IMR-90 (cell line): Measurements from ENCODE around the gene KRTAP4-8. TPM values are rescaled to one million over a fixed set of nuclear protein-coding genes. Genes with fewer than 3 reads are reported as not detected.
"Not testable (repeated sequence)": the region's sequence is repeated elsewhere in the genome, so short reads cannot be mapped to it uniquely, and the experiment has no call there.

Experiments used
- ATAC-seq: fragments of 200-7000 bp; cut with Tn5 transposase; 2 replicates; pipeline ENCODE4 v1.9.1; 2020; ENCODE audit warnings: low read depth, mild to moderate bottlenecking, moderate library complexity
- BruUV-seq: library from RNA; stranded (reverse); fragments of 400-500 nt; replicated peaks from 2 replicates; lab custom pipeline; 2021; lab: Mats Ljungman, UMichigan
- CTCF ChIA-PET: fragments of 300-600 bp; formaldehyde crosslinking; extraction: SDS; loops from one replicate; lab custom pipeline; 2021; ENCODE audit warnings: antibody characterized with exemption; lab: Yijun Ruan, JAX
- POLR2A ChIA-PET: fragments of 300-600 bp; sonication (Branson Sonifier 250); formaldehyde crosslinking; loops from one replicate; lab custom pipeline; 2022; ENCODE audit warnings: antibody characterized with exemption; ENCODE audit not compliant: unreplicated experiment; lab: Charles Lee
- DNase-seq: peaks from one replicate; pipeline ENCODE4 v3.0.0; 2013
- H2AFZ ChIP-seq: replicated peaks from 2 replicates; pipeline ENCODE3; 2013; ENCODE audit warnings: low read length, mild to moderate bottlenecking; ENCODE audit not compliant: poor library complexity
- H2AK5ac ChIP-seq: 2 replicates; pipeline ENCODE4 v1.6.1; 2013; ENCODE audit warnings: low read depth, low read length, inconsistent platforms
- H2AK9ac ChIP-seq: replicated peaks from 2 replicates; pipeline ENCODE3; 2013; ENCODE audit warnings: mild to moderate bottlenecking, low read depth, low read length, moderate library complexity; ENCODE audit not compliant: poor library complexity
- H2BK120ac ChIP-seq: 2 replicates; pipeline ENCODE4 v1.6.1; 2013; ENCODE audit warnings: low read depth, low read length, inconsistent platforms
- H2BK15ac ChIP-seq: 3 replicates; pipeline ENCODE4 v1.6.1; 2013; ENCODE audit warnings: low read depth, low read length, inconsistent platforms
- H2BK20ac ChIP-seq: 2 replicates; pipeline ENCODE4 v1.6.1; 2013; ENCODE audit warnings: low read depth, mild to moderate bottlenecking, inconsistent platforms, low read length, moderate library complexity
- H2BK5ac ChIP-seq: 2 replicates; pipeline ENCODE4 v1.6.1; 2013; ENCODE audit warnings: mild to moderate bottlenecking, low read depth, low read length, inconsistent platforms; ENCODE audit not compliant: poor library complexity, severe bottlenecking
- H3K14ac ChIP-seq: replicated peaks from 2 replicates; pipeline ENCODE4 v1.6.1; 2013; ENCODE audit warnings: low read depth, low read length, inconsistent platforms
- H3K18ac ChIP-seq: 2 replicates; pipeline ENCODE4 v1.6.1; 2013; ENCODE audit warnings: low read depth, low read length, control low read depth
- H3K23ac ChIP-seq: 2 replicates; pipeline ENCODE4 v1.6.1; 2013; ENCODE audit warnings: low read depth, low read length, inconsistent platforms
- H3K27ac ChIP-seq: 2 replicates; pipeline ENCODE4 v1.5.1; 2013; ENCODE audit warnings: mild to moderate bottlenecking, control low read depth, low read length; ENCODE audit not compliant: insufficient read depth
- H3K27me3 ChIP-seq: 2 replicates; pipeline ENCODE4 v1.6.1; 2013; ENCODE audit warnings: low read length; ENCODE audit not compliant: control insufficient read depth, insufficient read depth
- H3K36me3 ChIP-seq: 2 replicates; pipeline ENCODE4 v1.6.1; 2013; ENCODE audit warnings: low read length, mixed read lengths; ENCODE audit not compliant: control insufficient read depth, insufficient read depth
- H3K4ac ChIP-seq: 2 replicates; pipeline ENCODE4 v1.6.1; 2013; ENCODE audit warnings: low read depth, low read length, inconsistent platforms
- H3K4me1 ChIP-seq: 2 replicates; pipeline ENCODE4 v1.6.1; 2013; ENCODE audit warnings: low read length, mixed read lengths; ENCODE audit not compliant: control insufficient read depth, insufficient read depth
- H3K4me2 ChIP-seq: 2 replicates; pipeline ENCODE4 v1.6.1; 2013; ENCODE audit warnings: low read depth, mild to moderate bottlenecking, control low read depth, low read length, moderate library complexity
- H3K4me3 ChIP-seq: 2 replicates; pipeline ENCODE4 v1.5.1; 2013; ENCODE audit warnings: low read depth, mild to moderate bottlenecking, control low read depth, low read length, moderate library complexity; ENCODE audit not compliant: insufficient read depth
- H3K56ac ChIP-seq: 2 replicates; pipeline ENCODE4 v1.6.1; 2013; ENCODE audit warnings: low read length, inconsistent platforms; ENCODE audit not compliant: insufficient read depth; ENCODE audit errors: extremely low read depth
- H3K79me1 ChIP-seq, 2 experiments: 2 replicates each; pipeline ENCODE4 v1.6.1; 2013; ENCODE audit warnings: low read length in 2 of 2, inconsistent platforms in 1 of 2, low read depth in 1 of 2
- H3K9ac ChIP-seq: 2 replicates; pipeline ENCODE4 v1.6.1; 2013; ENCODE audit warnings: low read depth, low read length, control low read depth
- H3K9me1 ChIP-seq: 2 replicates; pipeline ENCODE4 v1.6.1; 2013; ENCODE audit warnings: low read length, inconsistent platforms; ENCODE audit not compliant: insufficient read depth
- H3K9me3 ChIP-seq: 2 replicates; pipeline ENCODE4 v1.6.1; 2013; ENCODE audit warnings: low read length; ENCODE audit not compliant: control insufficient read depth, insufficient read depth
- H4K20me1 ChIP-seq: 2 replicates; pipeline ENCODE4 v1.6.1; 2013; ENCODE audit warnings: low read length, inconsistent platforms; ENCODE audit not compliant: insufficient read depth
- H4K5ac ChIP-seq: 2 replicates; pipeline ENCODE4 v1.6.1; 2013; ENCODE audit warnings: mild to moderate bottlenecking, low read depth, low read length, control low read depth
- H4K8ac ChIP-seq, 2 experiments: 2 replicates each; pipeline ENCODE4 v1.6.1; 2013; ENCODE audit warnings: low read depth in 2 of 2, low read length in 2 of 2, control low read depth in 1 of 2, inconsistent platforms in 1 of 2
- H4K91ac ChIP-seq: 2 replicates; pipeline ENCODE4 v1.6.1; 2013; ENCODE audit warnings: low read depth, low read length, inconsistent platforms; ENCODE audit not compliant: insufficient read depth
- WGBS, 2 experiments: methylation state at CpG; one replicate each; pipeline versions ENCODE4 v1.1.5 to v1.1.7; 2013; ENCODE audit warnings: missing lambda C conversion rate in 2 of 2; ENCODE audit not compliant: insufficient read length in 1 of 2; ENCODE audit errors: extremely low coverage in 2 of 2; 5-methylcytosine and 5-hydroxymethylcytosine counted together
- dilution Hi-C: fragments of 300-500 bp; cut with HindIII; formaldehyde crosslinking; loops from one replicate; pipeline ENCODE4 v1.14.3; 2018; ENCODE audit warnings: low sequenced_read_pairs; ENCODE audit not compliant: unreplicated experiment
- in situ Hi-C: fragments of 300-500 bp; cut with MboI; formaldehyde crosslinking; loops from 3 replicates; pipeline ENCODE4 v1.14.3; 2019; ENCODE audit warnings: low sequenced_read_pairs, inconsistent platforms, mixed read lengths
- intact Hi-C: fragments of 100-400 bp; cut with micrococcal nuclease; formaldehyde crosslinking; loops from 2 replicates; pipeline ENCODE4 v1.10.0; 2022
- polyA plus RNA-seq, 3 experiments: library from polyadenylated mRNA; depleted of rRNA; stranded (reverse); fragments of >200 nt; gene quantifications; 2 replicates each; pipeline ENCODE4 v1.2.3, GENCODE V29; 2012; ENCODE audit warnings: low replicate concordance in 1 of 3
- total RNA-seq: library from RNA; depleted of rRNA; stranded (reverse); fragments of >200 nt; gene quantifications from 2 replicates; pipeline ENCODE4 v1.2.3, GENCODE V29; 2012

Gene KRTAP4-8
- total and polyA plus RNA-seq, 2 of the 4 experiments (the other 2 are of a cell fraction), result not detected

- Histone ChIP-seq H3K14ac (0 out of 2 replicates have a peak within 1 kb of the TSS, but pooled peaks have one; percentile 32), H4K91ac (peak within 1 kb of the TSS; percentile 8; the same call in 1 of the 2 replicates), H2BK5ac (peak within 1 kb of the TSS; percentile 49), H3K56ac (peak within 1 kb of the TSS; percentile 38; the same call in 1 of the 2 replicates), H3K18ac (peak within 1 kb of the TSS; percentile 52; the same call in 1 of the 2 replicates), H2BK15ac (peak within 1 kb of the TSS; percentile 31; the same call in 1 of the 3 replicates), H3K4ac (peak within 1 kb of the TSS; percentile 5; the same call in 1 of the 2 replicates), H2BK20ac (peak within 1 kb of the TSS; percentile 42; the same call in 1 of the 2 replicates), H2BK120ac (peak within 1 kb of the TSS; percentile 14), H4K8ac (peak within 1 kb of the TSS; percentile 16 to 40; a peak in 2 of 4 replicates)
- H3K9ac ChIP-seq, DNase-seq, H3K79me1 ChIP-seq, H3K23ac ChIP-seq, H4K5ac ChIP-seq, ATAC-seq, H2AK5ac ChIP-seq, dilution Hi-C loops, H3K9me1 ChIP-seq, H2AK9ac ChIP-seq, BruUV-seq, intact Hi-C loops, POLR2A ChIA-PET, H3K27ac ChIP-seq, H3K4me2 ChIP-seq, H3K27me3 ChIP-seq, H3K9me3 ChIP-seq, H3K36me3 ChIP-seq, H4K20me1 ChIP-seq, H2AFZ ChIP-seq, H3K4me3 ChIP-seq, H3K4me1 ChIP-seq, CTCF ChIA-PET, in situ Hi-C loops: not testable (repeated sequence)
- WGBS, 2 experiments, result 80% methylated on average over 1 of the region's 3 CpGs; no CpG with 5 or more reads in 1 of the 2 experiments
Observed at GRCh38 chr17:41123991-41124371, 26.0 kb upstream of the KRTAP4-8 start, which contains the start of gene KRTAP4-12. Gene KRTAP4-12, minus strand, starts transcription at chr17:41124182. Its CDS starts 60 bp downstream, at chr17:41124122.

GRCh38 chr17:41123292-41123990 lies 25.5 kb upstream of the KRTAP4-8 start:
- H2BK120ac ChIP-seq, H3K18ac ChIP-seq, POLR2A ChIA-PET, DNase-seq, H2AK9ac ChIP-seq, H3K27ac ChIP-seq, H3K23ac ChIP-seq, H2BK5ac ChIP-seq, H2AFZ ChIP-seq, H4K5ac ChIP-seq, H4K8ac ChIP-seq, H3K4me3 ChIP-seq, H3K9me1 ChIP-seq, H4K20me1 ChIP-seq, BruUV-seq, intact Hi-C loops, H3K4me2 ChIP-seq, dilution Hi-C loops, H3K9me3 ChIP-seq, in situ Hi-C loops, H3K27me3 ChIP-seq, CTCF ChIA-PET, H2BK15ac ChIP-seq, H3K36me3 ChIP-seq, ATAC-seq, H3K79me1 ChIP-seq, H3K4me1 ChIP-seq, H2AK5ac ChIP-seq, H3K9ac ChIP-seq: not testable (repeated sequence)
- 80% methylated on average over 3 of the region's 12 CpGs; no CpG with 5 or more reads in 1 of the 2 experiments for WGBS, 2 experiments
- peak overlapping the region; percentile 33; the same call in 1 of the 2 replicates for H2BK20ac ChIP-seq
- peak overlapping the region; percentile 38; the same call in 1 of the 2 replicates for H3K56ac ChIP-seq
- H3K14ac ChIP-seq, result 0 out of 2 replicates have a peak overlapping the region, but pooled peaks have one; percentile 25
- peak overlapping the region; percentile 5; the same call in 1 of the 2 replicates for H3K4ac ChIP-seq
- peak overlapping the region; percentile 8; the same call in 1 of the 2 replicates for H4K91ac ChIP-seq
